Inferior parietal cortex (tissue), 1 donor: ENCODE measurements around the gene SEC14L5.
A peak's percentile ranks its signal among the peaks of the same experiment; 100 is the strongest.
"Not testable (repeated sequence)": the region's sequence is repeated elsewhere in the genome, so short reads cannot be mapped to it uniquely, and the experiment has no call there.

ENCODE experiments used
- DNase-seq: peaks from one replicate; pipeline ENCODE4 v3.0.0-alpha.2; 2016; ENCODE audit errors: extremely low spot score

Gene SEC14L5

DNA sequence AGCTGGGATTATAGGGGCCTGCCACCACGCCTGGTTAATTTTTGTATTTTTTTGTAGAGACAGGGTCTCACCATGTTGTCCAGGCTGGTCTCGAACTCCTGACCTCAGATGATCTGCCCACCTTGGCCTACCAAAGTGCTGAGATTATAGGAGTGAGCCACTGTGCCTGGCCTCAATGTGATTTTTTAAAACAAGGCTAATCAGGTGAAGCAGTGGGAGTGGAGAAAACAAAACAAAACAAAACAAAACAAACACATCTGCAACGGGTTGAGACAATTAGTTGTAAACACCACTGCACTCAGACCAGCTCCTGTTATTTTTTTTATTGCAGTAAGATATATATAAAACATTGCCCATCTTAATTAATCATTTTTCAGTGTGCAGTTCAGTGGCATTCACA lies 6.5 kb upstream of the SEC14L5 start:
- DNase-seq: not testable (repeated sequence)

DNA sequence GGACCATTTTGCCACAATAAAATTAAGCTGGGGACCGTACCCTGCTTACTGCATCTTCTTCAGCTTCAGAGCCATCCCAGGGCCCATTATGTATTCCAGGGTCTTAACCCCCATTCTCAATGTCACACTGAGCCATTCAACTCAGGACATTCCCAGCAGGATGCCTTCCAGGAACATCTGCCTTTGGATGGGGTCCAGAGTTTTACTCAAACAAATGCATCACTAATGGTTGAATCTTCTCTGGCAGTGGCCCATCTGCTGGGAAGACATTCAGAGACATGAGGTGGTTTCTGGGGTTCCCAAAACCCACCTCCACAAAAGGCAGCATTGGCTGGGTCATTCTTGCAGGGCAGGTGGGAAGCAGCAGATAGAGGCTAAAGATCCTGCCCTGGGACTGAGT lies 3.4 kb upstream of the SEC14L5 start:
- DNase-seq: no peak

DNA sequence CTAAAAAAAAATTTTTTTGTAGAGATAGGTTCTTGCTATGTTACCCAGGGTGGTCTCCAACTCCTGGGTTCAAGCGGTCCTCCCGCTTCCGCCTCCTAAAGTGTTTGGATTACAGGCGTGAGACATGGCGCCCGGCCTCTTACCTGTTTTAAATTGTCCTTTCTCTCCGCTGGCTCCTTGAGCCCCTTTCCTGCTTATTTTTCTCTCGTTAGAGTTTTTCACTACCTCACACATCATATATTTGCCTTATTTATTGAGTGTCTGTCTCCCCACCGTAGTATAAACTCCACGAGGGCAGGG lies 760 bp upstream of the SEC14L5 start:
- DNase-seq: no peak

DNA sequence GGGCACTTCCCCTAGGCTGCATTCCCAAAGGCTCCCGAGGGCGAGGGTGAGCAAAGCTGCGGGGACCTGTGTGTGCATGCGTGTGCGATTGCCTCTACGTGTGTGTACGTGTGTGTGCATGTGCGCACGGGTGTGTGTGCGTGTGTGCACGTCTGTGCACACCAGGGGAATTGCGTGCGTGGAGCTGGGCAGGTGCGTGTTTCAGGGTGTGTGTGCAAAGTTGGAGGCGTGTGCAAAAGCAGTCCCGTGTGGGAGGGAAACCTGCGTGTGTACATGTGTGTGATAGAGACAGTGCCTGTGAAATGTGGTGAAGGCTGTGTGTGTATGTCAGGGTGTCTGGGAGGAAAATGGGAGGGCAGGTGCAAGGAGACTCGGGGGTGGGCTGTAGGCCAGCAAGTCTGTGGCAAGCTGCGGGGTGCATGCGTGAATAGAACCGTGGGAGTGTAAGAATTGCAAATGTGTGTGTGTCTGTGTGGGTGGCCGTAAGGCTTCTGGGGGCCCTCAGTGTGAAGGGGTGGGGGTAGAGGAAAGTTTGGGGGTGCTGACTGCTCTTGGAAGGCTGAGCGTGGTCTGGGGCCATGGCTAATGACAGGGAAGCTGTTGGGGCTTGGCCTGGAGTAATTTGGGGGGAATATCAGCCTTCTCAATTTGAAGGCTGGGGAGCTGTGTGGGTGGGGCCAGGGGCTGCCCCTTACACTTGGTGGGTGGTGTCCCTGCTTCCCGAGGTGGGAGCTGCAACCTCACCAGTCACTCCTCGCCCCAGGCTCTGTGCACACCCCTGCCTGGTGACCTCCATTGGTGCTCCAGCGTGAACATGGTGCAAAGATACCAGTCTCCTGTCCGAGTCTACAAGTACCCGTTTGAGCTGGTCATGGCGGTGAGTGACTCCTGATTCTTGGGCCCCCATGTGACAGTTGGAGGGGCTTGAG lies 644 bp downstream of the SEC14L5 start:
- DNase-seq: no peak

DNA sequence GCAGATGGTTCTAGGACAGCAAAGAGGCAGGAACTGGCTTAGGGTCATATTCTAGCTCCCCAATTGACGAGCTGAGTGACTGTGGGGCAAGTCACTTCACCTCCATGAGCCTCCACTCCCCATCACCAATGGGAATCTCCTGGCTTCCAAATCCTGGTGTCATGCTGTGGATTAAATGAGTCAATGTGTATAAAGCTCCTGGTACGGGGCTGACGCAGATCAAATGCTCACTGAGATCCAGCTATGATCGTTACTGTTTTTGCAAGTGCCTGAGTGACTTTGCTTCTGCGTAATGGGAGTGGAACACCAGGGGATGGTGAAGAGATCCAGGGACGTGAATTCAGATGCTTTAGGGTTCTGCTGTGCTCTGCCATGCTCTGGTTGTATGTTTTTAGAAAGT lies 2.4 kb downstream of the SEC14L5 start:
- DNase-seq: no peak

DNA sequence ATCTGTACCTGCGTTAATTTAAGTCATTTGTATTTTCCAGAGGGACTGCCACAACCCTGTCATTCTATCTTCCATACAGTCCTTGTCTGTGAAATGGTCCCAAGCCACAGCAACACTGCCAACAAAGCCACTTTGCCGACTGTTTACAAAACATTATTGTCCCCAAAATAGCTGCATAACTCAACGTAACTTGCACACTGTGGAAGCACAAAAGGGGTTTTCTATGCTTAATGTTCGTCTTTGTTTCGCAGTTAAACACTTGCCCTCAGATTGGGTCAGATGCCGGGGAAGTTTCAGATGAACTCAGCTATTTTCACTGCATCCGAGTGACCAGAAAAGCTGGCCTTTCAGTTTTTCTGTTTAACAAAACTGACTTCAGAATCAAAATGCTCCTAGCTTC lies 4.6 kb downstream of the SEC14L5 start:
- DNase-seq: peak; percentile 85

DNA sequence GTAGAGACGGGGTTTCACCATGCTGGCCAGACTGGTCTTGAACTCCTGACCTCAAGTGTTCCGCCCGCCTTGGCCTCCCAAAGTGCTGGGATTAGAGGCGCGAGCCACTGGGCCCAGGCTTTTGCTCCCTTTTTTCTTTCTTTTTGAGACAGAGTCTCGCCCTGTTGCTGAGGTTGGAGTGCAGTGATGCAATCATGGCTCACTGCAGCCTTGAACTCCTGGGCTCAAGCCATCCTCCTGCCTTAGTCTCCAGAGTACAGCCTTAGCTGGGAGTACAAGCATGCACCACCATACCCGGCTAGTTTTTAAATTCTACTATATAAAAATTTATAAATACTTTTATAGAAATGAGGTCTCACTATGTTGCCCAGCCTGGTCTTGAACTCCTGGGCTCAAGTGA lies 5.4 kb downstream of the SEC14L5 start:
- not testable (repeated sequence) for DNase-seq

DNA sequence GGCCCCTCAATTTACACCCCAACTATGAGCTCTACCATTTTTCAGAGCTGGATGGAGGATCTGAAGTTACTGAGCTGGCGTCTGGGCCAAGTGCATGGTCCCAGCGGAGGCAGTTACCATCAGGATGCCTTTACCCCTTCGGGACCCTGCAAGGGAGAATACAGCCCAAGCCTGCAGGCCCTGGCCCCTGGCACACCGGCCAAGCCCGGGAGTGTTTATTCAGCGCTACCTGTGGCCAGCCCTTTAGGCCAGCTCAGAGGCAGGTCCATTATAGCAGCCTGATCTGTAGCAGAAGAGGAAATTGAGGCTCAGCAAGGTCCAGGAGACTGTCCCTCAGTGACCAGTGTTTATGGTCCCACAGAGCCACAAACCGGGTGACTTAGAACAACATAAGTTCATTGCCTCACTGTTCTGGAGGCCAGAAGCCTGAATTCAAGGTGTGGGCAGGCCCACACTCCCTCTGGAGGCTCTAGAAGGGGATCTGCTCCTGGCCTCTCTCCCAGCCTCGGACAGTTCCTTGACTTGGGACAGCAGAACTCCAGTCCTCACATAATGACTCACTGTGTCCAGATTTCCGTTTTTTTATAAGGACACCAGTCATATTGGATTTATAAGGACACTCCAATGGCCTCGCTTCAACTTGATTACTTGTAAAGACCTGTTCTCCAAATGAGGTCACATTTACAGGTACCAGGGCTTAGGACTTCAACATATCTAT lies 8.8 kb downstream of the SEC14L5 start:
- no peak for DNase-seq

DNA sequence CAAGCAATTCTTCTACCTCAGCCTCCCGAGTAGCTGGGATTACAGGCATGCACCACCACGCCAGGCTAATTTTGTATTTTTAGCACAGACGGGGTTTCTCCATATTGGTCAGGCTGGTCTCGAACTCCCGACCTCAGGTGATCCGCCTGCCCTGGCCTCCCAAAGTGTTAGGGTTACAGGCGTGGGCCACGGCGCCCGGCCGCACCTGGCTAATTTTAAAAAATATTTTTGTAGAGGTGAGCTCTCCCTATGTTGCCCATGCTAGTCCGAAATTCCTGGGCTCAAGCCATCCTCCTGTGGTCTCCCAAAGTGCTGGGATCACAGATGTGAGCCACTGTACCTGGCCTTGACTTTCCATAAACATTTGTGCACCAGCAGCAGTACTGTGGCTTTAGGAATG lies 10.1 kb downstream of the SEC14L5 start:
- DNase-seq: not testable (repeated sequence)

DNA sequence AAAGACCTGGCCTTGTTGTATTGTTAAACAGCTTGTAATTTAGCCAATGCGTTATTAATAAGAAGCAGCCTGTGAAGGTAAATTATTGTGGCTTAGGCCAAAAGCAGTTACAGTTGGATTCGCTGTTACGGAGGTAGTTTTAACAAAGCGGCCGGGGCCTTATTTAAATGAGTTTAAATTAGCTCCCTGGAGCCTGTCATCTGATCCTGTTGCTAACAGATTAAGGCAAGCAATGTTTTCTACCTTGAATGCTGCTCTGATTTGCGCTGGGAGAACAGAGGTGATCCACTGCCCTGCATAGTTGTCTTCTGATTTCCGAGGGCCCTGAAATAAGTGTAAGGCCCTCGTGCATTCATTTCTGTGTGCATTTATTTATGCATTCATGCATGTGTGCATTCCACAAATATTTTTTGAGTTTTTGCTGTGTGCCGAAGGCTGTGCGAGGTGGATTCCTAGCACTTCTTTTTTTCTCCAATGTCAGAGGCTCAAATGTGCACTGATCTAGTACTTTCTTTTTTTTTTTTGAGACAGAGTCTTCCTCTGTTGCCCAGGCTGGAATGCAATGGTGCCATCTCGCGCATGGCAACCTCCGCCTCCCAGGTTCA lies 10.9 kb downstream of the SEC14L5 start:
- DNase-seq: no peak

DNA sequence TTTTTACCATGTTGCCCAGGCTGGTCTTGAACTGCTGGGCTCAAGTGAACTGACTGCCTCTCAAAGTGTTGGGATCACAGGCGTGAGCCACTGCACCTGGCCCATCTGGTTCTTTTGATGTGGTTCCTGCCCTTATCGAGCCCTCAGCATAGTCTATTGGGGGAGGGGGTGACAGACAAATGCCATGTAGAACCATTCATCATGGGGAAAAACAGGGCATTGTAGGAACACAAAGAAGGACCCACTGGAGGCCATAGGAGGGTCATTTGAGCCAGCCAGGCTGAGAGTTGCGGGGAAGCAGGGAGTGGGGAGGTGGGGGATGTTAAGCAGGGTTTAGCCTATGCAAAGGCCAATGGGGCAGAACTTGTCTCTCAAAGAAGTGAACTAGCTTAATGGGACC lies 11.9 kb downstream of the SEC14L5 start:
- no peak for DNase-seq

DNA sequence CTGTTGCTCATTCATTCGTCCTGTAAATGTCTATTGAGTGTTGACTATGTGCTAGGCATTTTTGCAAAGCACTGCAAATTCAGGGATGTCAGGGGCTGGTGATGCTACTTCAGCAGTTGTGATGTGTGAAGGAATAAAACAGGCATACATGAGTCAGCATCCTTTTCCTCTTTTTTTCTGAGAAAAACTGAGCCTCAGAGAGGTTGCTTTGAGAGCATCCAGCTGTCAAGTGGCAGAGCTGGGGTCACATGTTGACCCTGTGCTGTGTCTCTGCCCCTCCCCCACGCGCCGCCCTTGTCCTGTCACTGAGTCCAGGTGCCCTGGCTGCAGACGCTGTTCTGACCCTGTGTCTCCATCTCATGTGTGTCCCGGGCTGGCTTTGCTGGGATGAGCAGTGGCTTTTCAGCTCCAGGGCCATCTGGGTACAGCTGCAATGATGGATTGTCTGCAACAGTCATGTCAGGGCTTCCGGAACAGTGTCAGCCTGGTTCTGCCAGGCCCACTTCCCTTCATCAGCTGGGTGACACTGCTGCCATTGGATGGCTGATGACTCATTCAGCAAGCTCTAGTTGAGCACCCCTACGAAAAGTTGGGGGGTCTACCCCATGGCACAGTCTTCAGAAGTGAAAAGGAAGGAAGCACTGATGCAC lies 14.9 kb downstream of the SEC14L5 start:
- no peak for DNase-seq

DNA sequence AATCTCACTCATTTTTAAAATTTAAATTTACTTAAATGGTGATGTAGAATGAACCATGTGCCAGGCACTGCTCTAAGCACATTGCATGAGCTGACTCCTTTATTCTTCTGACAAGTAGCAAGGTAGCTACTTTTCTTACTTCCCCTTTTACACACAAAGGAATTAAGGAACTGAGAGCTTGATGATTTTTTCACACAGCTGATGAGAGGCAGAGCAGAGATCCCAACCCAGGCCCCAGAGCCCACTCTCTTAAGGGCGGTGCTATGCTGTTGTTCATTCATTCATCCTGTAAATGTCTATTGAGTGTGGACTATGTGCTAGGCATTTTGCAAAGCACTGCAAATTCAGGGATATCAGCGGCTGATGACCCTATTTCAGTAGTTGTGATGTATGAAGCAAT lies 17.9 kb downstream of the SEC14L5 start:
- DNase-seq: no peak

DNA sequence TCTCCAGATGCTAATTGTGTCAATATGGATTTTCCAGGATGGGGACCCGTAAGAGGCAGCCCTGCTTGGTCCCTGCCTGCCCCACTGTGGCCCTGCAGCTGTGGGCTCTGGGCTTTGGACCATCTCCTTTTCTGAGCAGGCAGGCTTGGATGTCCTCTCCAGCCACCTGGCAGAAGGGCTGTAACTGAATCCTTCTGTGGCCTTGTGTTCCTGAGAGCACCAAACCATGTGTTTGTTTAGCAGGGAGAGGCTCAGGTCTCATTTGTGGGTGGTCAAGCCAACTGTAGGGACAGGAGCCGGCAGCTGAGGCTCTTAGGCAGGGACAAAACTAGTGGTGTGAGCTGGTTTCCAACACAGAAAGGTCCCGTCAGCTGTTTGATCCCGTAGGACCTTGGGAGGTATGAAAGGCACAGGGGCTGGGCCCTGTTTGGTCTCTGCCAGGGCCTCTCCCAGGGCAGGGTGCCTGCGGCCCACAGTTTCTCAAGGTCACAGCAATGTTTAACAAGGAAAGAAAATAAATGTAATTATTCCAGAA lies 18.5 kb downstream of the SEC14L5 start:
- no peak for DNase-seq

DNA sequence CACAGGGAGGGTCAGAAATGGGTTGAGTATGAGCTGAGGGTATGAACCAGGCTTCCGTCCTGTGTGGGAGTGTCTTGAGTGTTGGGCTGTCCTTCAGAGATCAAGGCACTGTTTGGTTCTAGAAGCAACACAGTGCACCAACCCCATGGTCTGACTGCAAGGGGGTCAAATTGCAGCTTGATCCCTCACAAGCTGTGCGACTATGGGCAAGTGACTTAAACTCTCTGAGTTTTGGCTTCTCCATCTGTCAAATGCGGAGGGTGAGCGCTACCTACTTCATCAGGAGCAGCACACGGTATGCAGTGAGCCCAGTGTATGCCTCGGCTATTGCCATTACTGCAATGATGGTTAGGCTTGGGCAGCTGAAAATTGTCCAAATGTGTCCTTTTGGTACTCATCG lies 21.0 kb downstream of the SEC14L5 start:
- no peak for DNase-seq

DNA sequence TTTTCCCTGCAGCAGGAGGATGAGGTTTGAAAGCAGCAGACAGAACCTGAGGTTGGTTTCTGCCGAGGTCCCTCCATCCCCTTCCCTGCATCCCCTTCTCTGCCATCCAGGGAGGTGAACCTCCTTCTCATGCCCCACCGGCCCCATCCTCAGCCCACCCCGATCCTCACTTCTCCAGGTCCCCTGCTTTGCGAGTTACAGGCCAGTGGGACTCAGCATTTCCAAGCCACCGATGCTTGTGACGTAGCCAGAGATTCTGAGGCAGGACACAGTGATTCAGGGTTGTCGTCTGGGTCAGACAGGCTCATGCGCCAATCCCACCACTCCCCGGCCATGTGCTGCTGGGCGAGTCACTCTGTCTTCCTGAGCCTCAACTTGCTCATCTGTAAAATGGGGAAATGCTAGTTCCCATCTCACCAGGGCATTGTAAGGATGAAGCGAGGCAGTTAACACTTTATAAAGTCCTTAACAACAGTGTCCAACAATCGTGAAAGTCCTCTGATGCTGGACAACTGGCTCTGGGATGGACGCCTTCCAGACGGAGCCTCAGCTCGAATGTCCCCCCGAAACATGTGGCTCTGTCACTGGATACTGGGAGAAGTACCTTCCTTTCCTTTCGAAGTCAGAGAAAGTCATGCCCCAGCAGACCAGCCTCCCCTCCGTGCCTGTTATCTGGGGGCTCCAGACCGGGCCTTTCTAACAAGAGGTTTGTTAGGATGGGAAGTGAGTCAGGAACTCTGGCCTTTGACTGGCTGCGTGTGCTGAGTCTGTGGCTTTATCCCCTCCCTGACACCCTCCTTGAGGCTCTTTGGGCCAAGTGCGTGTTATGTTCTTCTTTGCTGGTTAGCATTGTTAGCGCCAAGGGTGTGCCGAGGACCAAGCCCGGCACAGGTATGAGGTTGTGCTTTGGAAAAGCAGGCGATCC lies 21.9 kb downstream of the SEC14L5 start:
- DNase-seq: no peak

DNA sequence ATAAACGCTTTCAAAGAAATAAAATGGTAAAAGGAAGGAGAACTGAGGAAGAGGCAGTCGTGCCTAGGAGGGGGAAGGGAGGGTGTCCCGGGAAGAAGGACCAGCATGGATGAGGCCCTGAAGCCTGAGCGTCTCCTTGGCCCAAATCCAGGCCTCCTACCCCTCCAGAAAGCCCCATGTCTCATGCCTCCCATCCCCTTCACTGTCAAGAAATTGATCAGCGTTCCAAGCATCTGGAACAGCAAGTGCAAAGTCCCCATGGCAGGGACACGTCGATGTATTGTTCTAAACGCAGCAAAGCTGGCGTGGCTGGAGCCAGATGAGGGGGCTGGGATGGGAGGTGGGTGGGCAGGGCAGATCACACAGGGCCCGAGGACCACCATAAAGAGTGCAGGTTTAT lies 22.6 kb downstream of the SEC14L5 start:
- DNase-seq: no peak

DNA sequence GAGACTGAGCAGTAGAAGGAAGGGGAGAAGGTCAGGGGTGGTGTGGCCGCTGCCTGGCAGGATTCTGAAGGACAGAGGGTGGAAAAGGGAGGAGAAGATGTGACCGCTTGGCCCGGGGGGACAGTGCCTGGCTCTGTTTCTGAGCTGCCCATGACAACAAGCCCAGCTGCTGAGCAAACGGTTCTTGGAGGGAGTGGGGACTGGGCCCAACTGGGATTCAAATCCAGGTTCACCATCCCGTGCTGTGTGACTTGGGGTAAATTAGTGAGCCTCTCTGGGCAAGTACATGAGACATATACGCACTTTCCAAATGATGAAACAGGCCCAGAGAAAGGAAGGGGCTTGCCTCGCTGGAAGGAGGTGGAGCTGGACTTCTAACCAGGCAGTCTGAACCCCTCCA lies 23.3 kb downstream of the SEC14L5 start:
- no peak for DNase-seq

DNA sequence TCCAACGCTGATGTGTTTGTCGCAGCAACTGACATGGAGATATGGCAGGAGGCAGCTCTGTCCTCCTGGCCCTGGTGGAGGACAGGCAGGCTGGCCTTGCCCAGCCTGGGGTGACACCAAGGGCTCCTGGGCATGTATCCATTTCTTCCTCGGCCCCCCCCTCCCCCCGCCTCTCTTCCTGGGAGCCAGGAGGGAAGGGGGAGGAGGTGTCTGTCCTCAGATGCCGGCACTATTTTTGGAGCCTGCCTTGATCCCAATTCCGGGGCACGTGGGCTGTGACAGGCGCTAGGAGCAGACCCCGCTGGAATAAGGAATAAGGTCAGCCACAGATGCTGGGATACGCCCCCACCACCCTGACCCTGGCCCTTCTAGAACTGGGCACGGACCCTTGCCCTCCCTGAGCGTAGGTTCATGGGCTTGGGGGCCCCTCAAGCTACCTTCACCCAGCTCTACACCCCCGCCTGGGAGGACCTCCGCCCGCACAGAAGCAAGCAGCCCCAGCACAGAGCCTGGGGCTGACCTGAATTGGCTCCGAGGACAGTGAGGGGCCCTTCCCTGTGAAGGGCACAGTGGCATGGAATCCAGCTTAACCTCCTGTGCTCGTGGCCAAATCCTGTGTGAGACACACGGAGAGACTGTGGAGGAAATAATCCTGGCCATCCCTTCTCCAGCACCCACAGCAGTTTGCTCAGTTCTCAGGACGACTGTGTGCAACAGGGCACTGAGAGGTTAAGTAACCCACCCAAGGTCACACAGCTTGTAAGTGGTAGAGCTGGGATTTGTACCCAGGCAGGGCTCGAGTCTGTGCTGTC lies 24.1 kb downstream of the SEC14L5 start:
- DNase-seq: no peak
